Measurements from ENCODE around the gene BDNF.

GRCh38 chr11:27656806-27657483 lies 43.3 kb downstream of the BDNF start:
- TF ChIP-seq POLR2A (IDR thresholded peaks at IDR 0.05; ENCODE audit: low read length) (no peak), GATA1 (IDR thresholded peaks at IDR 0.05; ENCODE audit: low read depth, low read length) (no peak)

Data from erythroblast (primary cell).